HEK293 (cell line): Measurements from ENCODE around the gene CHMP1A.
A peak's percentile ranks its signal among the peaks of the same experiment; 100 is the strongest.

ENCODE experiments used
- CTCF ChIA-PET: fragments of 350-600 bp; formaldehyde crosslinking; extraction: SDS; loops from one replicate; lab custom pipeline; 2021; ENCODE audit warnings: antibody characterized with exemption; lab: Yijun Ruan, JAX
- POLR2A ChIA-PET: fragments of 300-600 bp; formaldehyde crosslinking; extraction: SDS; loops from one replicate; lab custom pipeline; 2020; ENCODE audit warnings: antibody characterized with exemption, inconsistent platforms; lab: Yijun Ruan, JAX
- H3K27ac ChIP-seq: fragments of 200-500 bp; sonication (Bioruptor generic); 2 replicates; pipeline ENCODE4 v1.5.1; 2014; ENCODE audit warnings: low read depth, low read length, control low read depth, inconsistent platforms; ENCODE audit errors: extremely low read depth
- H3K36me3 ChIP-seq, 2 experiments: fragments of 200-500 bp in 1 of 2; sonication (Bioruptor generic) in 1 of 2; 1 replicate in 1 of 2; 2 replicates in 1 of 2; pipeline ENCODE4 v1.5.1; 2014 to 2017; ENCODE audit warnings: inconsistent platforms in 2 of 2, low read length in 2 of 2; ENCODE audit not compliant: control insufficient read depth in 2 of 2, insufficient read depth in 1 of 2
- H3K4me1 ChIP-seq: fragments of 200-500 bp; sonication (Bioruptor generic); 2 replicates; pipeline ENCODE4 v1.5.1; 2014; ENCODE audit warnings: mild to moderate bottlenecking, low read length, inconsistent platforms; ENCODE audit not compliant: control insufficient read depth, insufficient read depth
- H3K4me3 ChIP-seq: 2 replicates; pipeline ENCODE4 v1.5.1; 2011; ENCODE audit warnings: low read depth, mild to moderate bottlenecking, control low read depth, low read length, moderate library complexity
- H3K9me3 ChIP-seq: fragments of 200-500 bp; sonication (Bioruptor generic); 2 replicates; pipeline ENCODE4 v1.5.1; 2014; ENCODE audit warnings: low read depth, low read length, inconsistent platforms; ENCODE audit not compliant: control insufficient read depth, insufficient read depth
- GLIS1 ChIP-seq: fragments of 450-650 bp; formaldehyde crosslinking; IDR thresholded peaks from 2 replicates; pipeline ENCODE4 v1.5.1; 2016; ENCODE audit warnings: missing biosample characterization, missing genetic modification characterization
- GLIS2 ChIP-seq: fragments of 450-650 bp; formaldehyde crosslinking; IDR thresholded peaks from 2 replicates; pipeline ENCODE4 v1.5.1; 2016; ENCODE audit warnings: missing biosample characterization, missing genetic modification characterization
- MEIS1 ChIP-seq: sonication (generic); formaldehyde crosslinking; IDR thresholded peaks from 2 replicates; pipeline ENCODE4 v1.8.1; 2022; ENCODE audit warnings: missing genetic modification reagents, mild to moderate bottlenecking, borderline replicate concordance
- PRDM1 ChIP-seq: fragments of 450-650 bp; formaldehyde crosslinking; IDR thresholded peaks from 2 replicates; pipeline ENCODE4; 2016; ENCODE audit warnings: missing biosample characterization, missing genetic modification characterization
- ZNF140 ChIP-seq: fragments of 450-650 bp; formaldehyde crosslinking; IDR thresholded peaks from 2 replicates; pipeline ENCODE4 v1.5.1; 2016; ENCODE audit warnings: missing biosample characterization, missing genetic modification characterization
- ZNF292 ChIP-seq: fragments of 450-650 bp; formaldehyde crosslinking; IDR thresholded peaks from 2 replicates; pipeline ENCODE4 v1.5.1; 2016; ENCODE audit warnings: low read depth, missing biosample characterization, missing genetic modification characterization, borderline replicate concordance
- ZNF48 ChIP-seq: fragments of 450-650 bp; formaldehyde crosslinking; IDR thresholded peaks from 2 replicates; pipeline ENCODE4 v1.5.1; 2016; ENCODE audit warnings: missing biosample characterization, missing genetic modification characterization
- ZNF513 ChIP-seq: fragments of 450-650 bp; IDR thresholded peaks from 2 replicates; pipeline ENCODE4 v1.5.1; 2018; ENCODE audit warnings: missing biosample characterization, missing genetic modification characterization
- TF ChIP-seq, protein P1 (sequence below): fragments of 450-650 bp; formaldehyde crosslinking; IDR thresholded peaks from 2 replicates; pipeline ENCODE4 v1.5.1; 2017; ENCODE audit warnings: missing biosample characterization, mild to moderate bottlenecking, missing genetic modification characterization, moderate library complexity
- TF ChIP-seq, protein P2 (sequence below): fragments of 450-650 bp; formaldehyde crosslinking; IDR thresholded peaks from 2 replicates; pipeline ENCODE4 v1.5.1; 2017; ENCODE audit warnings: missing biosample characterization, missing genetic modification characterization
- TF ChIP-seq, protein P3 (sequence below): fragments of 450-650 bp; formaldehyde crosslinking; IDR thresholded peaks from 2 replicates; pipeline ENCODE4 v1.5.1; 2016; ENCODE audit warnings: missing biosample characterization, missing genetic modification characterization
- TF ChIP-seq, protein P4 (sequence below): fragments of 450-650 bp; formaldehyde crosslinking; conservative IDR thresholded peaks from 2 replicates; pipeline ENCODE4 v1.5.1; 2016; ENCODE audit warnings: low read depth, missing biosample characterization, missing genetic modification characterization

Gene CHMP1A

DNA sequence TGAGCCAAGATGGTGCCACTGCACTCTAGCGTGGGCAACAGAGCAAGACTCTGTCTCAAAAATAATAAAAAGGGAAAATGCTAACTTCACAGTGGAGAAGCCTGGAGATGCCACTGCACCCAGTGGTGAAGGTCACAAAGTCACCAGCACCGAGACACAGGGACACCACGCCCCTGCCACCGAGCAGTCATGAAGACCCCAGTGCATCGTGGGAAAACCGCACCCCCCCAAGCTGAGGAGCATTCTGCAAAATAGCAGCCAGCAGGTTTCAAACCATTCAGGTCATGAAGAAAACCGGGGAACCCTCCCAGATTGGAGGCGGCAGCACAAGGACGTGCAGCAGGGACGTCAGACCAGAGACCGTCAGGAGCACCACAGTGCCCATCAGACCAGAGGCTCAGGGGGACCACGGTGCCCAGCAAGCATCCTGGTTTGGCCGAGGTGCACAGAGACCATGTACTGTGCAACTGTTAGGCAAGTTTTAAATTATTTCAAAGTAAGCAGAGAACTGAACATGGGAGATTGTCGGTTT is 13.7 kb downstream of the CHMP1A start:
- H3K9me3 ChIP-seq, result no peaks in the 10 kb centered on the region
- CTCF ChIA-PET, result no interaction called here
- H3K36me3 ChIP-seq, result peaks cover 0 to 30% of the 10 kb centered on the region in 2 experiments; a peak in 2 of 3 replicates
- H3K4me1 ChIP-seq, result no peaks in the 10 kb centered on the region
- POLR2A ChIA-PET, result interaction anchor here (1.0 kb wide), 1 partner anchor 78 kb away, joined by 3 read pairs; no protein-coding TSS in a partner anchor
- no peak overlapping the region for H3K4me3 ChIP-seq
- H3K27ac ChIP-seq, result no peak overlapping the region
- TF ChIP-seq ZNF292 (tag by site-specific recombination) (no peak), ZNF140 (tag by site-specific recombination) (no peak), ZNF513 (tag by site-specific recombination) (no peak)
- TF ChIP-seq, protein P1, sequence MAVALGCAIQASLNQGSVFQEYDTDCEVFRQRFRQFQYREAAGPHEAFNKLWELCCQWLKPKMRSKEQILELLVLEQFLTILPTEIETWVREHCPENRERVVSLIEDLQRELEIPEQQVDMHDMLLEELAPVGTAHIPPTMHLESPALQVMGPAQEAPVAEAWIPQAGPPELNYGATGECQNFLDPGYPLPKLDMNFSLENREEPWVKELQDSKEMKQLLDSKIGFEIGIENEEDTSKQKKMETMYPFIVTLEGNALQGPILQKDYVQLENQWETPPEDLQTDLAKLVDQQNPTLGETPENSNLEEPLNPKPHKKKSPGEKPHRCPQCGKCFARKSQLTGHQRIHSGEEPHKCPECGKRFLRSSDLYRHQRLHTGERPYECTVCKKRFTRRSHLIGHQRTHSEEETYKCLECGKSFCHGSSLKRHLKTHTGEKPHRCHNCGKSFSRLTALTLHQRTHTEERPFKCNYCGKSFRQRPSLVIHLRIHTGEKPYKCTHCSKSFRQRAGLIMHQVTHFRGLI (tag by site-specific recombination), result no peak
- TF ChIP-seq, protein P2, sequence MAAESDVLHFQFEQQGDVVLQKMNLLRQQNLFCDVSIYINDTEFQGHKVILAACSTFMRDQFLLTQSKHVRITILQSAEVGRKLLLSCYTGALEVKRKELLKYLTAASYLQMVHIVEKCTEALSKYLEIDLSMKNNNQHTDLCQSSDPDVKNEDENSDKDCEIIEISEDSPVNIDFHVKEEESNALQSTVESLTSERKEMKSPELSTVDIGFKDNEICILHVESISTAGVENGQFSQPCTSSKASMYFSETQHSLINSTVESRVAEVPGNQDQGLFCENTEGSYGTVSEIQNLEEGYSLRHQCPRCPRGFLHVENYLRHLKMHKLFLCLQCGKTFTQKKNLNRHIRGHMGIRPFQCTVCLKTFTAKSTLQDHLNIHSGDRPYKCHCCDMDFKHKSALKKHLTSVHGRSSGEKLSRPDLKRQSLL, result no peak

- TF ChIP-seq, protein P3, sequence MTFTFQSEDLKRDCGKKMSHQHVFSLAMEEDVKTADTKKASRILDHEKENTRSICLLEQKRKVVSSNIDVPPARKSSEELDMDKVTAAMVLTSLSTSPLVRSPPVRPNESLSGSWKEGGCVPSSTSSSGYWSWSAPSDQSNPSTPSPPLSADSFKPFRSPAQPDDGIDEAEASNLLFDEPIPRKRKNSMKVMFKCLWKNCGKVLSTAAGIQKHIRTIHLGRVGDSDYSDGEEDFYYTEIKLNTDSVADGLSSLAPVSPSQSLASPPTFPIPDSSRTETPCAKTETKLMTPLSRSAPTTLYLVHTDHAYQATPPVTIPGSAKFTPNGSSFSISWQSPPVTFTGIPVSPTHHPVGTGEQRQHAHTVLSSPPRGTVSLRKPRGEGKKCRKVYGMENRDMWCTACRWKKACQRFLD (tag by site-specific recombination), result no peak
- no peak for TF ChIP-seq ZNF48 (tag by site-specific recombination)
Observed at GRCh38 chr16:89642574-89642973, 14.9 kb downstream of the CHMP1A start.

GRCh38 chr16:89641458-89642119 is 15.9 kb downstream of the CHMP1A start:
- Histone ChIP-seq H3K36me3 (peaks cover 0 to 18% of the 10 kb centered on the region in 2 experiments; a peak in 2 of 3 replicates), H3K4me3 (no peak overlapping the region), H3K4me1 (no peaks in the 10 kb centered on the region), H3K27ac (no peak overlapping the region), H3K9me3 (no peaks in the 10 kb centered on the region)
- POLR2A ChIA-PET, result interaction anchor here (1.1 to 1.6 kb wide), 2 partner anchors 76 to 77 kb away, joined by 3 to 8 read pairs; no protein-coding TSS in a partner anchor
- CTCF ChIA-PET, result interaction anchor here (0.6 to 2.1 kb wide), 21 partner anchors 9 to 384 kb away, joined by 3 to 20 read pairs (median 4); no protein-coding TSS in a partner anchor
- TF ChIP-seq, protein P4, sequence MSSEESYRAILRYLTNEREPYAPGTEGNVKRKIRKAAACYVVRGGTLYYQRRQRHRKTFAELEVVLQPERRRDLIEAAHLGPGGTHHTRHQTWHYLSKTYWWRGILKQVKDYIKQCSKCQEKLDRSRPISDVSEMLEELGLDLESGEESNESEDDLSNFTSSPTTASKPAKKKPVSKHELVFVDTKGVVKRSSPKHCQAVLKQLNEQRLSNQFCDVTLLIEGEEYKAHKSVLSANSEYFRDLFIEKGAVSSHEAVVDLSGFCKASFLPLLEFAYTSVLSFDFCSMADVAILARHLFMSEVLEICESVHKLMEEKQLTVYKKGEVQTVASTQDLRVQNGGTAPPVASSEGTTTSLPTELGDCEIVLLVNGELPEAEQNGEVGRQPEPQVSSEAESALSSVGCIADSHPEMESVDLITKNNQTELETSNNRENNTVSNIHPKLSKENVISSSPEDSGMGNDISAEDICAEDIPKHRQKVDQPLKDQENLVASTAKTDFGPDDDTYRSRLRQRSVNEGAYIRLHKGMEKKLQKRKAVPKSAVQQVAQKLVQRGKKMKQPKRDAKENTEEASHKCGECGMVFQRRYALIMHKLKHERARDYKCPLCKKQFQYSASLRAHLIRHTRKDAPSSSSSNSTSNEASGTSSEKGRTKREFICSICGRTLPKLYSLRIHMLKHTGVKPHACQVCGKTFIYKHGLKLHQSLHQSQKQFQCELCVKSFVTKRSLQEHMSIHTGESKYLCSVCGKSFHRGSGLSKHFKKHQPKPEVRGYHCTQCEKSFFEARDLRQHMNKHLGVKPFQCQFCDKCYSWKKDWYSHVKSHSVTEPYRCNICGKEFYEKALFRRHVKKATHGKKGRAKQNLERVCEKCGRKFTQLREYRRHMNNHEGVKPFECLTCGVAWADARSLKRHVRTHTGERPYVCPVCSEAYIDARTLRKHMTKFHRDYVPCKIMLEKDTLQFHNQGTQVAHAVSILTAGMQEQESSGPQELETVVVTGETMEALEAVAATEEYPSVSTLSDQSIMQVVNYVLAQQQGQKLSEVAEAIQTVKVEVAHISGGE, result 0 out of 2 replicates have a peak, but pooled peaks have one; percentile 3
- TF ChIP-seq GLIS2 (tag by site-specific recombination) (no peak), MEIS1 (CRISPR knock-in tag) (no peak), GLIS1 (tag by site-specific recombination) (no peak), PRDM1 (tag by site-specific recombination) (no peak)

More at GRCh38 chr16:89642574-89642973, 14.9 kb downstream of the CHMP1A start:
- POLR2A ChIA-PET, result interaction anchor here (0.6 to 1.6 kb wide), 3 partner anchors 77 to 140 kb away, joined by 3 to 8 read pairs (median 3); no protein-coding TSS in a partner anchor
- no peak overlapping the region for H3K27ac ChIP-seq
- H3K4me3 ChIP-seq, result no peak overlapping the region
- CTCF ChIA-PET, result interaction anchor here (0.6 to 2.1 kb wide), 5 partner anchors 13 to 76 kb away, joined by 3 to 20 read pairs (median 5); no protein-coding TSS in a partner anchor
- no peaks in the 10 kb centered on the region for H3K4me1 ChIP-seq
- no peaks in the 10 kb centered on the region for H3K9me3 ChIP-seq
- H3K36me3 ChIP-seq, result peaks cover 0 to 27% of the 10 kb centered on the region in 2 experiments; a peak in 2 of 3 replicates
